Choroid plexus epithelial cell (primary cell): ENCODE data around the gene TBC1D9.

Experiments
- DNase-seq: peaks from one replicate; pipeline ENCODE4 v3.0.0-alpha.2; 2010; ENCODE audit warnings: low read depth
- H3K4me3 ChIP-seq: 2 replicates; pipeline ENCODE4 v1.5.1; 2011; ENCODE audit warnings: low read depth, mild to moderate bottlenecking, control low read depth, low read length, moderate library complexity
- CTCF ChIP-seq: conservative IDR thresholded peaks from 2 replicates; pipeline ENCODE4 v1.5.1; 2011; ENCODE audit warnings: low read depth, mild to moderate bottlenecking, control low read depth, inconsistent platforms, low read length, moderate library complexity

TBC1D9 gene

GRCh38 chr4:140717313-140717712 lies 38.9 kb downstream of the TBC1D9 start:
- no peak overlapping the region for H3K4me3 ChIP-seq
- DNase-seq: no peak
- no peak for TF ChIP-seq CTCF

- no peak overlapping the region for H3K4me3 ChIP-seq
- TF ChIP-seq CTCF: no peak
- DNase-seq: no peak
Observed at GRCh38 chr4:140715119-140715518, 41.1 kb downstream of the TBC1D9 start.

- TF ChIP-seq CTCF: no peak
- no peak overlapping the region for H3K4me3 ChIP-seq
- DNase-seq: peak; percentile 39
Observed at GRCh38 chr4:140711910-140712309, 44.3 kb downstream of the TBC1D9 start.

- H3K4me3 ChIP-seq: no peak overlapping the region
- no peak for TF ChIP-seq CTCF
- DNase-seq: no peak
Observed at GRCh38 chr4:140710908-140711622, 45.1 kb downstream of the TBC1D9 start.

GRCh38 chr4:140707325-140707724 lies 48.9 kb downstream of the TBC1D9 start:
- H3K4me3 ChIP-seq: no peak overlapping the region
- TF ChIP-seq CTCF: no peak
- no peak for DNase-seq

DNA sequence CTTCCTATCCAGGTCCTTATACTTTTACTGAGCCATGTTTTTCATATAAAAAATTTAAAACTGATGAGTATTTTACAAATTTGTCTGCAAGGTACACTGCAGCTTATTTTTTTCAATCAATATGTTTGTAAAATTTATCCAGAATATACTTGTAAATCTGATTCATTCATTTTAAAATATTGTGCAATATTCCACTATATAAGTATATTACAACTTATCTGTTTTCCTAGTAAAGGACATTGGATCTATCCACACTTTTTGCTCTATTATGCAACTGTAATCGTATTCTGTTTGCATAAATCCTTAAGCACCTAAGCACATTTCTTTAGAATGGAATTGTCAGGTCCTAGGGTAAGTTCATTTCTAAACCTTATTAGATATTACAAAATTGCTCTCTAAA lies 49.5 kb downstream of the TBC1D9 start:
- TF ChIP-seq CTCF: no peak
- H3K4me3 ChIP-seq: no peak overlapping the region
- no peak for DNase-seq

DNA sequence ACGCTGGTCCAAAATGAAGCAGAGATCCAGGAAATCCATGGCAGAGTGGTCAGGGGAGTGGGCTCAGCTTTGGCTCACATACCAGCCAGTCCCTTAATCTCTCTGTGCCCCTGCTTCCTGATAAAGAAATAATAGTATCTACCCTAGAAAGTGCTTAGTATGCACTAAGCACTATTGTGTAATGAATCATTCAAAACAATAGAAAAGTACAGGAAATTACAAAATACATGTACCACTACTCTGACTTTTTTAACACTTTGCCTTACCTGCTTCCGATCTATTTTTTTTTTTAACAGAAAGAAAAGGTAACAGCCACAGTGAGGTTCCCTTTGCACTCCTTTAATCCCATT lies 49.9 kb downstream of the TBC1D9 start:
- no peak for TF ChIP-seq CTCF
- no peak overlapping the region for H3K4me3 ChIP-seq
- no peak for DNase-seq
